Effector CD8-positive, alpha-beta T cell (primary cell): Measurements from ENCODE around the gene NBAS.

Source experiments
- DNase-seq: peaks from one replicate; lab custom pipeline; 2025; lab: John Stamatoyannopoulos, UW

NBAS gene

GRCh38 chr2:15169326-15170069 is 391.6 kb downstream of the NBAS start:
- no peak for DNase-seq

- DNase-seq: no peak
These were observed 393.0 kb downstream of the NBAS start for GRCh38 chr2:15168116-15168515.

GRCh38 chr2:15166878-15167277 is 394.3 kb downstream of the NBAS start:
- no peak for DNase-seq

DNA sequence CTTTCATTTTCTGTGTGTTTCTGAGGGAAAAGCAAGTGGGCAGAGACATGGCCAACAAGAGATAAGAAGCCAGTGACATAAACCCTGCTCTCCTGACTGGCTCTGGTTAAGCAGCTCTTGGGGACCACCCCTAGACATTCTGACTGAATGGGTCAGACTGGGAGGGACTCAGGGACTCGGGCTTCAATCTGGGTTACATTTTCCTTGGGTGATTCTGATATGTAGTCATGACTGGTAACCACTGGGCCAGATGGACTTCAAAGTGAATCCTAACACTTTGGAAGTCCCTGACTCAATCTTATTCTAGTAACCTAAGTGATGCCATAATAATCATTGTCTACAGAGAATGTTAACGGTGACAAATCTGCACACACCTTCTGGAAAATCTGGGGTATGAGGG is 397.8 kb downstream of the NBAS start:
- no peak for DNase-seq

- no peak for DNase-seq
These were observed 398.5 kb downstream of the NBAS start for GRCh38 chr2:15162620-15163019.

- DNase-seq: no peak
These were observed 400.7 kb downstream of the NBAS start for GRCh38 chr2:15160201-15160991.

DNA sequence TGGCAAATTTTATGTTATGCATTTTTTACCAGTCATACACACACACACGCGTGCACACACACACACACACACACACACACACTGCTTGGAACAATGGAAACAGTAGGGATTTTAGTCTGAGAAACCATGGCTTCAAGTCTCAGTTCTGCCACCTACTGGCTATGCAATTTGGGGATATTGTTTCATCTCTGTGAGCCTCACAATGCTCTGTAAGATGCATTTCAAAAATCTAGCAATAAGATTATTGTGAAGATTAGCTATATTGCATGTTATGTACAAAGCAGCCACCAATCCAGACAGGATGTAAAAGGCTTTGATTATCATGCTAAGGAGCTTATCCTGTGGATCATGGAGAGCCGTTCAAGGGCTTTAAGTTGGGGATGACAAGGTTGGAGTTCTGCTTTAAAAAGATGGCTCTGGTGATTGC is 401.4 kb downstream of the NBAS start:
- DNase-seq: no peak

GRCh38 chr2:15159206-15159605 is 401.9 kb downstream of the NBAS start:
- no peak for DNase-seq

GRCh38 chr2:15158532-15158931 is 402.6 kb downstream of the NBAS start:
- DNase-seq: no peak

DNA sequence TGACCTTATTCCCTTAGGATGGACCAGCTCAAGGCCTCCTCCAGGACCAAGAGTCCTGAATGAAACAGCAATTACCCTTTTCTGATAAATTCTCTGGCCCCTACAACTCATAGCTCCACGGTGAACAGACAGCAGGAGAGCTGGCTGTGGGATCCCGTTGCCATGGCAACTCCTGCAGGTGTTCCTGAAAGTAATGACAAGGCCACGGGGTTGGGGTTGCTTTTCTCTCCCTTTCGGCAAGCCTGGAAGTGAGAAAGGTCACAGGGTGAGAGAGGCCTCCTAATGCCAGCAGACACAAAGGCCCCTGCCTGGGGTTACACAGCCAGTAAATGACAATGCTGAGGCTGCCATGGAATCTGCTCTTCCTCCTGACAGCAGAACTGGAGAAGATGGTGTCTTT is 403.0 kb downstream of the NBAS start:
- no peak for DNase-seq

DNA sequence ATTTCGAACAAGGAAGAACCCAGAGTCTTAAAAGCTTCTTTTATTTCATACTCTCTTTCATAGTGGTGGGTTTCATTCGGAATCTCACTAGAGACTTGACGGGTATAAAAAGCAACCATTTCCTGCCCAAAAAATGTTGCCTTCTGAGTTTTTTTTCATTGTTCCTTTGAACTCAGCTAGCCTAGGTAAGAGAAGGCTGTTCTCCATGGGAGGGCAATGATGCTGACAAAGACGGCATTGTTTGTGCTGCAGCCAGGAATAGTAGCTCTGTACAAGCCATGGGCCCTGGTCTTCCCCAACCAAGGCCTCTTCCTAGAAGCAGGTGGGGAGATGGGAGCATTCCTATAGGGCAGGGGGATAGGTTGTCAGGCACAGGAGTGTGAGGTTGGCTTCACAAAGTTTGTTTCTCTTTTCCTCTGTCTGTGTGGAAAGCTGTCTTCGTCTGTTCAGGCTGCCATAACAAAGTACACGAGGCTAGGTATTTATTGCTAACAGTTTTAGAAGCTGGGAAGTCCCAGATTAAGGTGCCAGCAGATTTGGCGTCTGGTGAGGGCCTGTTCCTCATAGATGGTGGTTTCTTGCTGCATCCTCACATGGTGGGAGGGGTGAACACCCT is 405.1 kb downstream of the NBAS start:
- no peak for DNase-seq

GRCh38 chr2:15154297-15154696 is 406.8 kb downstream of the NBAS start:
- no peak for DNase-seq

DNA sequence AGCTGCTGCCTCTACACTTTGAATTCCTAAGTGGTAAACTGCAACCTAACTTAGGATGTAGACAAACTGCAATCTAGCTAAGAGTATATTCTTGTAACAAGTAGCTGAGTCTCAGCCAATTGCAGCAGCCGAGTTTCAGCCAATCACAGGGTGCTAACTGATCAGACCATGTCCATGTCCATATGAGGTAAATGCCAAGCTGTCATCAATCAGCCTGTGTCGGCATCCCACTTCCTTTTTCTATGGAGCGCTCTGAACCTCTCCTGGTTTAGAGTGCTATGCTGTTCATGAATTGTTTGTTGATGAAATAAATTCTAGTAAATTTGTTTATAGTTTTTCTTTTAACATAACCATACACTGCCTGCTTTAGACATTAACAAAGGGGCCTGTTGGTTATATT is 408.8 kb downstream of the NBAS start:
- no peak for DNase-seq

GRCh38 chr2:15149063-15149462 is 412.1 kb downstream of the NBAS start:
- DNase-seq: no peak

- DNase-seq: no peak
These were observed 413.5 kb downstream of the NBAS start for GRCh38 chr2:15147591-15147990.

DNA sequence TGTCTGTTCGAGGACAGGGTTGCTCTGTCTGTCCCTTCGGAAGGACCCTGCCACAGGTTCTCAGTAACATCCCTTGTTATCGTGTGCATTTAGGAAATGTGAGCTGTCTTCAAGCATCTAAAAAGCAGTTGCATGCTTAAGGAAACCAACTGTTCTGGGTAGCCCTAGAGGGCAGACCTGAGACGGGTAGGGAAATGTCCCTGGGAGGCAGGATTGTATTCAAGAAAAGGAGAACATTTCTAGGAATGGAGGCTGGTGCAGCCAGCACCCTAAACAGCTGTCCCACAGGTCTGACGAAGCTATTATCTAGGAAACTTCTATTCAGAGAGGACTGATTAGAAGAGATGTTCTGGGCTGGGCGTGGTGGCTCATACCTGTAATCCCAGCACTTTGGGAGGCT is 414.2 kb downstream of the NBAS start:
- no peak for DNase-seq

GRCh38 chr2:15145919-15146318 is 415.2 kb downstream of the NBAS start:
- DNase-seq: no peak

DNA sequence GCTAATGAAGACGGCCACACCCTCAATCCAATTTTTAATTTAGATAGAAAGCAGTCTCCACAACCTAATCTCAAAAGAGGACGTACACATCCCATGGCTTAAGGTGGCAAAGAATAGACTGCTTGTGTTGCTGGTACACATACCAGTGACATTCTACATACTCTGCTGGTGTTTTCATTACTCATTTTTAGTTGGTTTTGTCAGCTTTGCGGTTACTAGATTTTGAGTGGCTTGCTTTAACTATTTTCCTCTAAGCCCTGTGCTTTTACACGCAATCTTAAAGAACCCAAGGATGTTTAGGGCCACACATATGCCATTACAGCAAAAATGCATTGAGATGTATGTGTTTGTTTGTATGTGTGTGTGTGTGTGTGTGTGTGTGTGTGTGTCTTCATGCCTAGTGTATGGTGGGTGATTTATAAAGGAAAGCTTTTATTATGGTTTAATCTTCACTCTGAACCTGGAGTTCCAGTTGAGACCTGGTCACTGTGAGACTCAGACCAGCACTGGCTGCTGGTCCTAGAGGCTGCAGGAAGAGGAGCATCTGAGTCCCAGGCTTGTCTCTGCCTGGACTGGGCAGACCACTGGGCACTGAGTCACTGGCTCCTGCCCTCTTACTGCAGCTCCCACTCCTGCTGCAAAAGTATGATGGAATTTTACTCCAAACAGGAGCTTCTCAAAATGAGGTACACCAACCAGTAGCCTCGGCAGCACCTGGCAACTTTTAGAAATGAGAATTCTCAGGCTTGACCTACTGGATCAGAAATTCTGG is 415.9 kb downstream of the NBAS start:
- DNase-seq: no peak

- DNase-seq: peak; percentile 14
These were observed 419.0 kb downstream of the NBAS start for GRCh38 chr2:15142069-15142689.

DNA sequence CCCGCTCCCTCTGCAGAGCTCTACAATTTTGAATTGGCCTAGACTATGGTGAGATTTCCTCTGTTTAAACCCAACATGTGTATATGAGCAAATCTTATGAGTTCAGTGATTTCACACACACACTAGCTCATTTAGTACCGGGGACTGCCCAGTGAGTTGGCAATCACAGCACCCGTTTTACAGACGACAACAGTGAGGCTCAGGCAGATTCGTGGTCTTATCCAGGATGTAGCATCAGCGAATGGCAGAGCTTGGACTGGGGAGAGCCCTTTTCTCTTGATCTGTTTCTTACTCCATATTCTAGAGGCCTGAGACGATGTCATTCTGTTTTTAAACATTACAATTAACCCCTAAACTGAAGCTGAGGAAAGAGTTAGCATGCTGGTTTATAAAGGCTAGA is 419.9 kb downstream of the NBAS start:
- DNase-seq: no peak

DNA sequence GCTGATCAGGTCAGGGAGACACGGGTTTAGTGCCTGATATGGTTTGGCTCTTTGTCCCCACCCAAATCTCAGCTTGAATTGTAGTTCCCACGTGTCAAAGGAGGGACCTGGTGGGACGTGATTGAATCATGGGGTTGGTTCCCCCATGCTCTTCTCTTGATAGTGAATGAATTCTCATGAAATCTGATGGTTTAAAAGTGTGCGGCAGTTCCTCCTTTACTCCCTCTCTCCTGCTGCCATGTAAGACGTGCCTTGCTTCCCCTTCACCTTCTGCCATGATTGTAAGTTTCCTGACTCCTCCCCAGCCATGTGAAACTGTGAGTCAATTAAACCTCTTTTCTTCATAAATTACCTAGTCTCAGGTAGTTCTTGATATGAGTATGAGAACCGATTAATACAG is 424.5 kb downstream of the NBAS start:
- no peak for DNase-seq

DNA sequence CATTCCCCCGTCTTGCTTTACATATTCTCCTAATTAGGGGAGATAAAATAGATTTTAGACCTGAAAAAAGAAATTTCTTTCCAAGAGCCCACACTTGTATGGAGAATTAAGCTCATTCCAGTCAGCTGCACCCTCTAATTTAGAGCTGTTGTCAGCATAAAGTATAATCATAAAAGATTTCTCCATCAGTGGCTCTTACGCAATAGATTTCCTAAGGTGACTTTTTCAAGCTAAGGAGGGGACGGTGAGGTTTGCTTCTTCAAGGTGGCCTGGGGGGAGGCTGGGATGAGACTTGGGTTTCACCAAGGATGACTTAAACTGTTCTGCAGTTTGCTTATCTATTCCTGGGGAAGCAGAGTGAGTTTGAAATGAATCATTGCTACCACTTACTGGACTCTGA is 426.2 kb downstream of the NBAS start:
- DNase-seq: no peak
